ENCODE data around the gene ACAD8. TPM values are rescaled to one million over a fixed set of nuclear protein-coding genes. Genes with fewer than 3 reads are reported as not detected.
A peak's percentile ranks its signal among the peaks of the same experiment; 100 is the strongest.
"Not testable (repeated sequence)": the region's sequence is repeated elsewhere in the genome, so short reads cannot be mapped to it uniquely, and the experiment has no call there.

ACAD8 gene
- total RNA-seq, 1 donor from 2014 or later, result 26.0 TPM

DNA sequence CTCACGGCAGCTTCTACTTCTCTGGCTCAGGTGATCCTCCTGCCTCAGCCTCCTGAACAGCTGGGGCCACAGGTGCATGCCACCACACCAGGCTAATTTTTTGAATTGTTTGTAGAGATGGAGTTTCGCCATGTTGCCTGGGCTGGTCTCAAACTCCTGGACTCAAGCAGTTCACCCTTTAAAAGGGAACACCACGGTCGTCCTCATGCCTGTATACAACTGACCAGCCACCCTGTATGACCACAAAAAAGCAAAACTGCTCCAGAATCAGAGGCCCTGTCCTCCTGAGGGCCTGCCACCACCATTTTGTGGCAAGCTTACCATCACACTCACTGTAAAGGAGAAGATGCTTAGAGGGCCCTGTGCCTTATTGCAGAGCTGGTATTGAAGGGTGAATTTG, 25.0 kb downstream of the ACAD8 start:
- H3K9me3 Mint-ChIP-seq, result peaks cover 3% of the 10 kb centered on the region
- peak overlapping the region; percentile 19 for H3K4me3 Mint-ChIP-seq
- H3K4me1 Mint-ChIP-seq, result peaks cover 24% of the 10 kb centered on the region
- peaks cover 13% of the 10 kb centered on the region for H3K36me3 Mint-ChIP-seq (ENCODE audit: low read depth)
- intact Hi-C loops (cut with micrococcal nuclease), result loop anchor here (5.0 kb wide), 1 partner anchor 351 kb away; no protein-coding TSS in a partner anchor
- no peak overlapping the region for H3K27ac Mint-ChIP-seq
- DNase-seq, result no peak
- H3K27me3 Mint-ChIP-seq, result peaks cover 3% of the 10 kb centered on the region

DNA sequence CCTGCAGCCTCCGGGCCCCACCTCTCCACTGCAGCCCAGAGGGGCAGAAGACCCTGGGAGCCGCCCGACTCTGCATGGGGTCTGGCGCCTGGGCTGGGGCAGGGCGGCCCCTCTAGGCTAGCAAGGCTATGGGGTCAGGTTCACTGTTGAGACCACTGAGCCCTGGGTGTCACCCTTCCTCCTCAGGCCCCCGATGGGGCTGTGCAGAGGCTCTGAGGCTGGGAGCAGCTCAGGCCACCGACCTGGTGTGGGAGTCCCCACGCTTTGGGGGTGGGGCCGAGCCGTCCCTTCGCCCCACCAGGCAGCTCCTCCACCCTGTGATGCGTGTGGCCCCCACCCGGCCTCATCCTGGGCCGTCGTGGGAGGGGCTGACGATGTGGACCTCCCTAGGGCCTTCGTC, 28.3 kb downstream of the ACAD8 start:
- H3K4me3 Mint-ChIP-seq; H3K27ac Mint-ChIP-seq; H3K27me3 Mint-ChIP-seq; H3K9me3 Mint-ChIP-seq; intact Hi-C loops (cut with micrococcal nuclease); DNase-seq; H3K4me1 Mint-ChIP-seq: not testable (repeated sequence)
- H3K36me3 Mint-ChIP-seq (ENCODE audit: low read depth), result peaks cover 14% of the 10 kb centered on the region

DNA sequence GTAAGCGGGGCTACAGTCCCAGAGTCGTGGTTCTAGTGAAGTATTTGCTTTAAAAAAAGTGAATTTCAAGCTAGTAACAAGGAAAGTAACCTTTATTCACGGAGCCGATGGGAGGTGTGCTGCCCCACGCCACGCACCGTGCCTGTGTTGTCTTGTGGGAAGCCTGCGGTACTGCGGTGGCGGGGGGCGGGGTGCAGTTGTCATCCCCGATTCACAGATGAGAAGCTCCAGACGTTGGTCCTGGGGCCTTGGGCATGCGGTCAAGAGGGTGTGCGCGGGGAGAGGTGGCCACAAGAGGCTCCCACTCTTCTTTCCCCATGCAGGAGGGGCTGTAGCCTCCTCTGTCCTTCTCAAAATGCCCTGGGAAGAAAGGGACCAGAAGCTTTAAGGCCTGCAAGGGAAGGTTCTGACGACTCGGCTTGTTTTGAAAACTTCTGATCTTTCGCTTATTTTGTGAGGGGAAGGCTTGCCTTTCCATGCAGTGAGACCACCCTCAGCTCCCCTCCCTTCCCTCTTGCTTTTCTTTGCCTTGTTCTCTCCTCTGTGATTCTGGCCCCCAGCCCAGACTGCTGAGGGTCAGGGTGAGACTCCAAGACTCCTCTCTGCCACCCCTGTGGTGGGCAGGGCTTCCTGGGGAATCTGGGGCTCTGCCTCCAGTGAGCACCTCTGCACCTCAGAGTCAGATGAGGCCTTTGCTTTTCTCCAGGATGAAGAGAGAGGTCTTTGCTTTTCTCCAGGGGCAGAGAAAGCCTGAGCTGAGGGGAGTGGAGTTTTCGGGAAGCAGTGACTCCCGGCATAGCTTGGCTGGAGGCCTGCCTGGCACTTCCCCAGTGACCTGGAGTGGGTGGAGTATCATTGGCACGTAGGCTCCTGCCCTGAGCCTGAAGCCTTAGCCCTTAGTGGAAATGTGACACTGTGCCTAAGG, 29.0 kb downstream of the ACAD8 start:
- peaks cover 3% of the 10 kb centered on the region for H3K9me3 Mint-ChIP-seq
- H3K4me3 Mint-ChIP-seq, result no peak overlapping the region
- intact Hi-C loops (cut with micrococcal nuclease), result no loop called here
- DNase-seq, result peak; percentile 48
- no peaks in the 10 kb centered on the region for H3K27me3 Mint-ChIP-seq
- H3K36me3 Mint-ChIP-seq (ENCODE audit: low read depth), result peaks cover 14% of the 10 kb centered on the region
- no peak overlapping the region for H3K27ac Mint-ChIP-seq
- H3K4me1 Mint-ChIP-seq, result peaks cover 6% of the 10 kb centered on the region

DNA sequence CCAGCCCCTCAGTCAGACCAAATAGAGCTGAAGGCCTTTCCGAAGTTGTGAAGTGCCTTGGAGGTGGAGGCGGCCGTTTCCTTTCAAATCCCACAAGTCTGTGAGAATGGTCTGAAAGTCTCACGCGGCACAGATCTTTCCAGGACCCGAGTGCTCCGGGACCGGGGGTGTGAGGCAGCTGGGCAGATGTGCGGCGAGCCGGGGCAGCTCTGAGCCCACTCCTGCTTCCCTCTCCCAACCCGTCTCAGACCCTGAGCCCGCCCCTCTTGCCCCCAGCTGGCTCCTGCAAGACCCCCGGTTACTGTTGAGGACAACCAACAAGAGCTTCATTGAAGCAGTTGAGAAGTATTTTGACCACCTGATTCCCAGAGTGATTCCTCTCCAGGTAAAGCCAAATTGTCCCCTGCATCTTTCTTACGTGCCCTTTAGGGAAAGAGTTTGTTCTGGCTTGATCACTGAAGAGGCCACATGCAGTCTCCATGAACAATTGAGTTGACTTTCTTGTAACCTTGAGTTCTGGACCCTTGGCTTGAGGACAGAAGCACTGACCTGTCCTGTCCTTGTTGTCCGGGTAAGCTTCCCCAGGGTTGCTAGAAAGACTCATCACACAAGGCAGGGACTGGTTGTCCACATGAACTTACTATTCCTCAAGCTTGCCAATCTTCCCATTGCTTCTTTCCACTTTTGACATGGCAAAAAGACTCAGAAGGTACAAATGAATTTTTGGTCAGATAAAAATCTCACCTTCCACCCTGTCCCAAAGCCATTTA, 30.3 kb downstream of the ACAD8 start:
- peaks cover 10% of the 10 kb centered on the region for H3K36me3 Mint-ChIP-seq (ENCODE audit: low read depth)
- H3K9me3 Mint-ChIP-seq, result peaks cover under 1% of the 10 kb centered on the region
- H3K4me3 Mint-ChIP-seq, result no peak overlapping the region
- intact Hi-C loops (cut with micrococcal nuclease), result no loop called here
- H3K27me3 Mint-ChIP-seq, result no peaks in the 10 kb centered on the region
- no peak overlapping the region for H3K27ac Mint-ChIP-seq
- peak; percentile 48 for DNase-seq
- peaks cover 5% of the 10 kb centered on the region for H3K4me1 Mint-ChIP-seq

DNA sequence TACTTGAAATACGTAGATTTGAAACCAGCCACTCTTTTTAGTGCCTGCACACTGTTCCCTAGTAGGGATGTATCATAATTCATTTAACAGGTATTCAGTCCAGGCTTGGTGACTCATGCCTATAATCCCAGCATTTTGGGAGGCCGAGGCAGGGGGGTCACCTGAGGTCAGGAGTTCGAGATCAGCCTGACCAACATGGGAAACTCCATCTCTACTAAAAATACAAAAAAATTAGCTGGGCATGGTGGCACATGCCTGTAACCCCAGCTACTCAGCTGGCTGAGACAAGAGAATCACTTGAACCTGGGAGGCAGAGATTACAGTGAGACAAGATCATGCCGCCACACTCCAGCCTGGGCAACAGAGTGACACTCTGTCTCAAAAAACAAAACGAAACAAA, 31.0 kb downstream of the ACAD8 start:
- H3K9me3 Mint-ChIP-seq; intact Hi-C loops (cut with micrococcal nuclease); H3K27ac Mint-ChIP-seq; H3K36me3 Mint-ChIP-seq (ENCODE audit: low read depth); H3K27me3 Mint-ChIP-seq; H3K4me3 Mint-ChIP-seq; H3K4me1 Mint-ChIP-seq: not testable (repeated sequence)
- DNase-seq, result peak; percentile 41

DNA sequence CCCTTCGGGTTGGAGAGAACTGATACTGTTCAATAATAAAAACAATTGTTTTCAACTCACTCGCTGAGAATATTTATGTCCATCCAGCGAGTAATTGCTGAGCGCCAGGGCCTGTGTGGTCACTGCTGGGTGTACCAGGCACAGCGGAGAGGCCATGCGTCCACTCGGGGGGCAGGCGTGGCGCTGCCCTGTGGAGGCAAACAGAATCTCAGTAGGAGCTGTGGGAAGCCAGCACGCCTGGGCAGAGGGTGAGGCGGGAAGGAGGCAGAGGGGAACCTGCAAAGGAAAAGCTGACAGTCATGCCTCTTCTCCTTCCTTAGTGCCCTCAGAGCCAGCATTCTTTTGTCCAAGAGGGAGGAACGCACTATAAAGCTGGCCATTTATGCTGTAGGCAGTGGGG, 34.2 kb downstream of the ACAD8 start:
- H3K27me3 Mint-ChIP-seq, result no peaks in the 10 kb centered on the region
- no peak for DNase-seq
- no peak overlapping the region for H3K27ac Mint-ChIP-seq
- H3K36me3 Mint-ChIP-seq (ENCODE audit: low read depth), result peaks cover 13% of the 10 kb centered on the region
- intact Hi-C loops (cut with micrococcal nuclease), result no loop called here
- no peak overlapping the region for H3K4me3 Mint-ChIP-seq
- H3K4me1 Mint-ChIP-seq, result no peaks in the 10 kb centered on the region
- no peaks in the 10 kb centered on the region for H3K9me3 Mint-ChIP-seq

DNA sequence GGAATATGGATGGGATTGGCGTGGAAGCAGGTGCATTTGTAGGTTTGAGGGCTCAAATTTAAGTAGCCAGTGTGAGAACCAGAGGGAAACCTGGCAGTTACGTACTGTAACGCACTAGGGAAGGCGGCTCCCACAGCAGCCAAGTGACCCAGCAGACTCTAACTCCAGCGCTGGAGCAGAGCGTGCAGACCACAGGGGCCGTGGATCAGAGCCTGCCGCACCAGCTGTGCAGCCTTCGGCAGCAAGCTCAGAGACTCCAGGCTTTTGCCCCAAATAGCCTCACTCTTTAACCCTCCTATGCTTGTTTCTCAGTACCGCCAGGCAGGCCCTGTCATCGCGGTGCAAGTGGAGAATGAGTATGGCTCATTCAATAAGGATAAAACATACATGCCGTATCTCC, 35.1 kb downstream of the ACAD8 start:
- Mint-ChIP-seq H3K27me3 (no peaks in the 10 kb centered on the region), H3K9me3 (no peaks in the 10 kb centered on the region), H3K27ac (no peak overlapping the region), H3K4me1 (no peaks in the 10 kb centered on the region), H3K36me3 (ENCODE audit: low read depth) (peaks cover 13% of the 10 kb centered on the region), H3K4me3 (no peak overlapping the region)
- intact Hi-C loops (cut with micrococcal nuclease), result no loop called here
- DNase-seq, result no peak

DNA sequence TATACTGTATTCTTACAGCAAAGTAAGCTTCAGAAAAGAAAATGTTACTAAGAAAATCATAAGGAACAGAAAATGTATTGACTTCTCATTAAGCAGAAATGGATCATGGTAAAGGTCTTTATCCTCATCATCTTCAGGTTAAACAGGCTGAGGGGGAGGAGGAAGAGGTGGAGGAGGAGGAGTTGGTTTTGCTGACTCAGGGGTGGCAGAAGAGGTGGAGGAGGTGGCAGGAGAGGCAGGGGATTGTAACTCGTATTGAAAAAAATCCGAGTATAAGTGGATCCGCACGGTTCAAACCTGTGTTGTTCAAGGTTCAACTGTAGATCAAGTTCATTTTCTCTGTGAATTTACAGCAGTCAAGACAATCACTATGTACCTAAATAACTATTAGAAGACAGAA, 35.8 kb downstream of the ACAD8 start:
- intact Hi-C loops (cut with micrococcal nuclease), result no loop called here
- H3K4me3 Mint-ChIP-seq, result no peak overlapping the region
- no peak overlapping the region for H3K27ac Mint-ChIP-seq
- H3K27me3 Mint-ChIP-seq, result no peaks in the 10 kb centered on the region
- H3K4me1 Mint-ChIP-seq, result no peaks in the 10 kb centered on the region
- H3K9me3 Mint-ChIP-seq, result no peaks in the 10 kb centered on the region
- DNase-seq, result peak; percentile 37
- H3K36me3 Mint-ChIP-seq (ENCODE audit: low read depth), result peaks cover 10% of the 10 kb centered on the region

DNA sequence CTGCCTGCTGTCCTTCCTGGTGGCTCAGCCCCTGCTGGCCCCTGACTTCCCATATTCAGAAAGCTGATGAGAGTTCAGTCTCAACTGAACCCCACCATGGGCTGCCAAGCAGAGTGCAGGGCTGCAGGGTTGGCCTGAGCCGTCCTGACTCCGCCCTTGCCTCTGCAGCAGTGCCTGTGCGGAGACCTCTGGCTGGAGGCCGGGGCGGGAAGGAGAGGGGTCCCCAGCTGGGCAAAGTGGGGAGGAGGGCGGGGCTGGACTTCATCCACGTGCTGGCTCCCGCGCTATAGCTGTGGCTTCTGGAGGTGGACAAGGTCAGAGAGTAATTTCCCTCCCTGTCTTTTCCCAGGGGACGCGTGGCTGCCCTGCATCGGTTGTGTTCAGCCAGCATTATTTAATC, 36.4 kb downstream of the ACAD8 start:
- peaks cover 13% of the 10 kb centered on the region for H3K36me3 Mint-ChIP-seq (ENCODE audit: low read depth)
- no peaks in the 10 kb centered on the region for H3K4me1 Mint-ChIP-seq
- intact Hi-C loops (cut with micrococcal nuclease), result no loop called here
- H3K27me3 Mint-ChIP-seq, result no peaks in the 10 kb centered on the region
- H3K27ac Mint-ChIP-seq, result no peak overlapping the region
- H3K9me3 Mint-ChIP-seq, result no peaks in the 10 kb centered on the region
- H3K4me3 Mint-ChIP-seq, result no peak overlapping the region
- DNase-seq, result peak; percentile 27

DNA sequence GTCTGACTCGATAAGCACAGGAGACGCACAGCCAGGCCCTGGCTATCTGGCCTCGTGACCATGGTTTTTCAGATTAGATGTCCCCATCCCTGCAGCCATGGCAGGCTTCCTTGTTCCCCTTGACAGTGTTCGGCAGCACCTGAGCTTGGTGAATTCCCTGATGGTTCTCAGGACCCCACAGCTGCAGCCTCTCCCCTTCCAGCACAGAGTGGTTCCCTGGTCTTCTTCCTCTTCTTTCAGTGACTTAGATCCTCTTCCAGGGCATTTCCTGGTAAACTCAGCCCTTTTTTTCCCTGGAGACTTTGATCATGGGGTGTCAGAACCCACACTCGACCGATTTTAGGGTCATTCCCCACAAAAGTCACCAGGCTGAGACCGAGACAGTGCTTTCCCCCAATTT, 37.3 kb downstream of the ACAD8 start:
- Mint-ChIP-seq H3K27ac (no peak overlapping the region), H3K9me3 (no peaks in the 10 kb centered on the region), H3K36me3 (ENCODE audit: low read depth) (peaks cover 15% of the 10 kb centered on the region), H3K27me3 (no peaks in the 10 kb centered on the region), H3K4me3 (no peak overlapping the region), H3K4me1 (no peaks in the 10 kb centered on the region)
- peak; percentile 34 for DNase-seq
- intact Hi-C loops (cut with micrococcal nuclease), result no loop called here

DNA sequence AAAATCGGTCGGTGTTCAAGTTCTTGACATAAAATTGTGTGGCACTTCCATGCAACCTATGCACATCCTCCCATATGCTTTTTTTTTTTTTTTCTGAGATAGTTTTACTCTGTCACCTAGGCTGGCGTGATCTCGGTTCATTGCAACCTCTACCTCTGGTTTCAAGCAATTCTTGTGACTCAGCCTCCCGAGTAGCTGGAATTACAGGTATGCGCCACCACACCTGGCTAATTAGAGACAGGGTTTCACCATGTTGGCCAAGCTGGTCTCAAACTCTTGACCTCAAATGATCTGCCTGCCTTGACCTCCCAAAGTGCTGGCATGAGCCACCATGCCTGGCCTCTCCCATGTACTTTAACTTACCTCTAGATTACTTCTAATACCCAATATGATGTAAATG, 37.8 kb downstream of the ACAD8 start:
- H3K27ac Mint-ChIP-seq, result no peak overlapping the region
- intact Hi-C loops (cut with micrococcal nuclease), result no loop called here
- no peak for DNase-seq
- H3K27me3 Mint-ChIP-seq, result no peaks in the 10 kb centered on the region
- peaks cover 15% of the 10 kb centered on the region for H3K36me3 Mint-ChIP-seq (ENCODE audit: low read depth)
- no peaks in the 10 kb centered on the region for H3K4me1 Mint-ChIP-seq
- no peaks in the 10 kb centered on the region for H3K9me3 Mint-ChIP-seq
- H3K4me3 Mint-ChIP-seq, result no peak overlapping the region

DNA sequence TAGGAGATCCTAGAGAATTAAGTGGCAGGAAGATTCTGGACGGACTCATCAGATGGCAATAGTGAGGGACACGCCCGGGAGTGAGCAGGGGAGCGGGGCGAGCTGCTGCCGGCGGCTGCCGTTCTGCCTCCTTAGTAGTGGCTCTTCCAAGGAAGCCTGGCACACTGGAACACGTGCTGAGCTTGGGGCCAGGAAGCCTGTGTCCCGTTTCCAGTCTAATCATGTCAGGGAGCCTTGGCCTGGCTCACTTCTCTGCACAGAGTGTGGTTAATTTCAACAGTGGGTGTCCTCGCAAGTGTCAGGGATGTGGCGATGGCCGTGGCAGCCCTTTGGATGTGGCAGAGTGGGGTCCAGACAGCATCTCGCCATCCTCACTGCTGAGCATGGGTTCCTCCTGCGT, 39.3 kb downstream of the ACAD8 start:
- Mint-ChIP-seq H3K27ac (no peak overlapping the region), H3K4me3 (no peak overlapping the region), H3K27me3 (no peaks in the 10 kb centered on the region), H3K36me3 (ENCODE audit: low read depth) (peaks cover 15% of the 10 kb centered on the region), H3K9me3 (no peaks in the 10 kb centered on the region), H3K4me1 (no peaks in the 10 kb centered on the region)
- DNase-seq, result peak; percentile 41
- intact Hi-C loops (cut with micrococcal nuclease), result no loop called here

DNA sequence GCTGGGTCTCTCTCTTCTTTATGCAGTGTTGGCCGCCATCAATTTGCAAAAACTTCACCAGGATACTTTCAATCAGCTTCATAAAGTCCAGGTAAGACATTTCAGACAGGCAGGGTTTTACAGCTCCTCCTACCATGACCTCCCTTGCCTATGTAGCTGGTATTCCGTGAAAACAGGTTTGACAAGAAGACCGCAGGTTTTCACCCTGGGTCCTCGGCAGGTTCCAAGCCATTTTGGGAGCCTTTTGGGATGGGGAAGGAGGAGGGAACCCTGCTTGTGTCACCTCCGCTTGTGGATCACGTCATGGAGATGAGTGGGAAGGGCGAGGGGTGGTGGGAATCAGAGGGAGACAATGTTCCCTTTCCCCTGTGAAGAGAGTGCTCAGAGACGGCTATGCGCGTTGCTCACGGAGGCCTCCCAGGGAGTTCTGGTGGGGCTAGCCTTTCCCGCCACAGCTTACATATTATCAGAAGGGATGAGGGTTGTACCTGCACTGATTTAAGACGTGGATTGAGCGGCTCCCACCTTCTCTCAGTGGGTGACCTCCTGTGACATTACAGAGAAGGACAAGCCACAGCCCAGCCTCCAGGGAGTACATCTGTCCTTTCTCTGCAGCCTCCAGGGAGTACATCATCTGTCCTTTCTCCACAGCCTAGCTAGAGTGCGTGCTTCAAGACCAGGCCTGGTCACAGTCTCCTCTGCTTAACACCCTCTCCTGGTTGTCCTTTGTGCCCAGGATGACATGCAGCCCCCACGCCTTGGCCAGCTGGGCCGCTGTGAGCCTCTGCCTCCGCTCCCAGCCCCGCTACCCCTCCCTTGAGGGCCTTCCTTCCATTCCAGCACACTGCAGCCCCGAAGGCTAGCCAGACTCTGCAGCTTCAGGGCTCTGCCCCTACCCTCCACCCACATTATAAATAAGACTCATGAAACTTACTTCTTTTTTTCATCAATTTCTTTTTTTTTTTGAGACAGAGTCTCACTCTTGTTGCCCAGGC, 40.0 kb downstream of the ACAD8 start:
- no peaks in the 10 kb centered on the region for H3K9me3 Mint-ChIP-seq
- peaks cover 15% of the 10 kb centered on the region for H3K36me3 Mint-ChIP-seq (ENCODE audit: low read depth)
- H3K27me3 Mint-ChIP-seq, result no peaks in the 10 kb centered on the region
- DNase-seq, result no peak
- intact Hi-C loops (cut with micrococcal nuclease), result no loop called here
- H3K27ac Mint-ChIP-seq, result no peak overlapping the region
- H3K4me1 Mint-ChIP-seq, result no peaks in the 10 kb centered on the region
- H3K4me3 Mint-ChIP-seq, result no peak overlapping the region
